CD4-positive, alpha-beta T cell treated with Interleukin-21 for 1 hour (primary cell): ENCODE measurements around the gene TXNDC17.
"Not testable (repeated sequence)": the region's sequence is repeated elsewhere in the genome, so short reads cannot be mapped to it uniquely, and the experiment has no call there.

ENCODE experiments used
- DNase-seq: peaks from one replicate; pipeline ENCODE4 v3.0.0-alpha.2; 2020

Gene TXNDC17

GRCh38 chr17:6686026-6686425 is 45.2 kb downstream of the TXNDC17 start:
- no peak for DNase-seq

GRCh38 chr17:6688944-6689343 is 48.1 kb downstream of the TXNDC17 start:
- DNase-seq, result no peak

GRCh38 chr17:6690641-6691040 is 49.8 kb downstream of the TXNDC17 start:
- DNase-seq, result no peak

GRCh38 chr17:6691546-6691945 is 50.7 kb downstream of the TXNDC17 start:
- no peak for DNase-seq

- not testable (repeated sequence) for DNase-seq
Measured at GRCh38 chr17:6691958-6692357, 51.1 kb downstream of the TXNDC17 start.
